HFFc6 (cell line): ENCODE data around the gene BRIP1. TPM values are rescaled to one million over a fixed set of nuclear protein-coding genes. Genes with fewer than 3 reads are reported as not detected.
"Not testable (repeated sequence)": the region's sequence is repeated elsewhere in the genome, so short reads cannot be mapped to it uniquely, and the experiment has no call there.

ENCODE experiments used
- DNase-seq: peaks from one replicate; pipeline ENCODE4 v3.0.0-alpha.2; 2018
- H3K27ac Mint-ChIP-seq: 2 replicates; pipeline ENCODE4 v1.8.0; 2020; ENCODE audit warnings: mild to moderate bottlenecking, mixed read lengths
- H3K27me3 Mint-ChIP-seq: 2 replicates; pipeline ENCODE4 v1.8.0; 2021; ENCODE audit warnings: mild to moderate bottlenecking, moderate library complexity, mixed read lengths; ENCODE audit not compliant: insufficient read depth
- H3K36me3 Mint-ChIP-seq: 2 replicates; pipeline ENCODE4 v1.8.0; 2021; ENCODE audit warnings: low read depth, mixed read lengths
- H3K4me1 Mint-ChIP-seq: 2 replicates; pipeline ENCODE4 v1.8.0; 2020; ENCODE audit warnings: low read depth, mixed read lengths
- H3K4me3 Mint-ChIP-seq: 2 replicates; pipeline ENCODE4 v1.8.0; 2020; ENCODE audit warnings: mild to moderate bottlenecking, moderate library complexity, mixed read lengths
- H3K9me3 Mint-ChIP-seq: 2 replicates; pipeline ENCODE4 v1.8.0; 2020; ENCODE audit warnings: mild to moderate bottlenecking, mixed read lengths
- total RNA-seq, 6 experiments: library from RNA; stranded (reverse); fragmentation: NEBNext Ultra II Directional; extraction: Animal tissue kit (Norgen Biotek cat#: 25700); gene quantifications; 2 replicates in 1 of 6; 3 replicates in 5 of 6; pipeline ENCODE4 v1.2.3, GENCODE V29; 2021
- TF ChIP-seq, protein P1 (sequence below): fragments of 200-600 bp; sonication (generic); IDR thresholded peaks from 2 replicates; pipeline ENCODE4 v1.5.0; 2021; ENCODE audit warnings: antibody characterized with exemption, mild to moderate bottlenecking

Gene BRIP1
- total RNA-seq, 6 experiments from 2014 or later: 4.6 to 9.7 (median 8.5) TPM

DNA sequence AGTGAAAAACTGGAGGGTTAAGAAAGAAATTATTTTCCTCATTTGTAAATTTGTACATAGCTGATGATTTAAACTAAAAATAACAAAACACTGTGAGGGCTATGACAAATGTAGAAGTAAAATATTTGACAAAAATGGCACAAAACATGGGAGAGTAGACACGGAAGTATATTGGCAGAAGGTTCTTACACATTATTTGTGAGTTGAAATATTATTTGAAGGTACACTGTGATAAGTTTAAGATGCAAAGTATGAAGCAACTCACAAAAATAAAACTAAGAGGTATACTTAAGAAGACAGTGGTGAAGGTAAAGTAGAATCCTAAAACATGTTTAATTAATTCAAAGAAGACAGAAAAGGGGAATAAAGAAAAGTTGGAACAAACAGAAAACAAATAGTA, 34.6 kb downstream of the BRIP1 start:
- peaks cover 50% of the 10 kb centered on the region for H3K36me3 Mint-ChIP-seq
- peaks cover 6% of the 10 kb centered on the region for H3K4me1 Mint-ChIP-seq
- no peak overlapping the region for H3K4me3 Mint-ChIP-seq
- H3K27ac Mint-ChIP-seq: no peak overlapping the region
- H3K9me3 Mint-ChIP-seq: no peaks in the 10 kb centered on the region
- DNase-seq: no peak
- peaks cover 2% of the 10 kb centered on the region for H3K27me3 Mint-ChIP-seq
- TF ChIP-seq, protein P1, sequence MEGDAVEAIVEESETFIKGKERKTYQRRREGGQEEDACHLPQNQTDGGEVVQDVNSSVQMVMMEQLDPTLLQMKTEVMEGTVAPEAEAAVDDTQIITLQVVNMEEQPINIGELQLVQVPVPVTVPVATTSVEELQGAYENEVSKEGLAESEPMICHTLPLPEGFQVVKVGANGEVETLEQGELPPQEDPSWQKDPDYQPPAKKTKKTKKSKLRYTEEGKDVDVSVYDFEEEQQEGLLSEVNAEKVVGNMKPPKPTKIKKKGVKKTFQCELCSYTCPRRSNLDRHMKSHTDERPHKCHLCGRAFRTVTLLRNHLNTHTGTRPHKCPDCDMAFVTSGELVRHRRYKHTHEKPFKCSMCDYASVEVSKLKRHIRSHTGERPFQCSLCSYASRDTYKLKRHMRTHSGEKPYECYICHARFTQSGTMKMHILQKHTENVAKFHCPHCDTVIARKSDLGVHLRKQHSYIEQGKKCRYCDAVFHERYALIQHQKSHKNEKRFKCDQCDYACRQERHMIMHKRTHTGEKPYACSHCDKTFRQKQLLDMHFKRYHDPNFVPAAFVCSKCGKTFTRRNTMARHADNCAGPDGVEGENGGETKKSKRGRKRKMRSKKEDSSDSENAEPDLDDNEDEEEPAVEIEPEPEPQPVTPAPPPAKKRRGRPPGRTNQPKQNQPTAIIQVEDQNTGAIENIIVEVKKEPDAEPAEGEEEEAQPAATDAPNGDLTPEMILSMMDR: no peak

DNA sequence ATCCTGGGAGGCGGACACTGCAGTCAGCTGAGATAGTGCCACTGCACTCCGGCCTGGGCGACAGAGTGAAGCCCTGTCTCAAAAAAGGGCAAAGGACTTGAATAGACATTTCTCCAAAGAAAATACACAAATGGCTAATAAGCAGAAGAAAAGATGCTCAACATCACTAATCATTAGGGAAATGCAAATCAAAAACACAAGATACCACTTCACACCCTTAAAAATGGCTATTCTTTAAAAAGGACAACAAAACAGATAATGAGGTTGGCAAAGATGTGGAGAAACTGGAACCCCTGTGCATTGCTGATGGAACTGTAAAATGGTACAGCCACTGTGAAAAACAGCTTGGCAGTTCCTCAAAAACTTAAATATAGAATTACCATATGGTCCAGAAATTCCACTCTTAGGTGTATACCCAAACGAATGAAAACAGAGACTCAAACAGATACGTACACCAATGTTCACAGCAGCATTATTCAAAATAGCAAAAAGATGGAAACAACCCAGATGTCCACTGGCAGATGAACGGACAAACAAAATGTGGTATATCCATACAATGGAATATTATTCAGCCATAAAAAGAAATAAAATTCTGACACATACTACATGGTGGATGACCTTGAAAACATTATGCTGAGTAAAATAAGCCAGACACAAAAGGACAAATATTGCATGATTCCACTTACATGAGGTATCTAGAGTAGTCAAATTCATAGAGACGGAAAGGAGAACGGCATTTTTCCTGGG, 35.5 kb downstream of the BRIP1 start:
- peaks cover 55% of the 10 kb centered on the region for H3K36me3 Mint-ChIP-seq
- no peak for DNase-seq
- no peaks in the 10 kb centered on the region for H3K4me1 Mint-ChIP-seq
- H3K4me3 Mint-ChIP-seq: no peak overlapping the region
- no peaks in the 10 kb centered on the region for H3K9me3 Mint-ChIP-seq
- H3K27ac Mint-ChIP-seq: no peak overlapping the region
- peaks cover 2% of the 10 kb centered on the region for H3K27me3 Mint-ChIP-seq
- TF ChIP-seq, protein P1: no peak

DNA sequence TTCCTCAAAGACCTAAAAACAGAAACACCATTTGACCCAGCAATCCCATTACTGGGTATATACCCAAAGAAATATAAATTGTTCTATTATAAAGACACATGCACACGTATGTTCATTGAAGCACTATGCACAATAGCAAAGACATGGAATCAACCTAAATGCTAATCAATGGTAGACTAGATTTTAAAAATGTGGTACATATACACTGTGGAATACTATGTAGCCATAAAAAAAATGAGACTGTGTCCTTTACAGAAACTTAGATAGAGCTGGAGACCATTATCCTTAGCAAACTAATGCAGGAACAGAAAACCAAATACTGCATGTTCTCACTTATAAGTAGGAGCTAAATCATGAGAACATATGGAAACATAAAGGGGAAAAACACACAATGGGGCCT, 36.5 kb downstream of the BRIP1 start:
- not testable (repeated sequence) for H3K4me3 Mint-ChIP-seq, H3K4me1 Mint-ChIP-seq, DNase-seq, H3K27me3 Mint-ChIP-seq, H3K9me3 Mint-ChIP-seq, H3K27ac Mint-ChIP-seq
- peaks cover 55% of the 10 kb centered on the region for H3K36me3 Mint-ChIP-seq

GRCh38 chr17:61826198-61826597, 37.1 kb downstream of the BRIP1 start:
- peaks cover 60% of the 10 kb centered on the region for H3K36me3 Mint-ChIP-seq
- H3K9me3 Mint-ChIP-seq, H3K4me3 Mint-ChIP-seq, DNase-seq, H3K27ac Mint-ChIP-seq, H3K27me3 Mint-ChIP-seq, H3K4me1 Mint-ChIP-seq: not testable (repeated sequence)

- DNase-seq: no peak
- H3K27me3 Mint-ChIP-seq: peaks cover 2% of the 10 kb centered on the region
- no peaks in the 10 kb centered on the region for H3K4me1 Mint-ChIP-seq
- peaks cover 60% of the 10 kb centered on the region for H3K36me3 Mint-ChIP-seq
- no peak overlapping the region for H3K27ac Mint-ChIP-seq
- TF ChIP-seq, protein P1: no peak
- peaks cover 4% of the 10 kb centered on the region; the same call in 1 of the 2 replicates for H3K9me3 Mint-ChIP-seq
- H3K4me3 Mint-ChIP-seq: no peak overlapping the region
These were observed 37.7 kb downstream of the BRIP1 start for GRCh38 chr17:61825448-61826137.

- Mint-ChIP-seq H3K4me1 (no peaks in the 10 kb centered on the region), H3K4me3 (no peak overlapping the region), H3K27me3 (no peaks in the 10 kb centered on the region; the same call in 1 of the 2 replicates), H3K9me3 (peaks cover 4% of the 10 kb centered on the region; the same call in 1 of the 2 replicates), H3K27ac (no peak overlapping the region), H3K36me3 (peaks cover 46% of the 10 kb centered on the region)
- DNase-seq: no peak
- TF ChIP-seq, protein P1: no peak
These were observed 40.7 kb downstream of the BRIP1 start for GRCh38 chr17:61822326-61823285.
